GM12892 (cell line): ENCODE measurements around the gene ZNRF3.

Experiments used
- POLR2A ChIP-seq: IDR thresholded peaks from 2 replicates; pipeline ENCODE4 v1.6.1; 2011; ENCODE audit warnings: low read depth, low read length, control low read depth
- POLR2AphosphoS5 ChIP-seq: IDR thresholded peaks from 2 replicates; pipeline ENCODE4 v1.6.1; 2011; ENCODE audit warnings: low read depth, low read length, control low read depth
- TAF1 ChIP-seq: IDR thresholded peaks from 2 replicates; pipeline ENCODE4 v1.6.1; 2011; ENCODE audit warnings: low read depth, mild to moderate bottlenecking, control low read depth, low read length, borderline replicate concordance

DNA sequence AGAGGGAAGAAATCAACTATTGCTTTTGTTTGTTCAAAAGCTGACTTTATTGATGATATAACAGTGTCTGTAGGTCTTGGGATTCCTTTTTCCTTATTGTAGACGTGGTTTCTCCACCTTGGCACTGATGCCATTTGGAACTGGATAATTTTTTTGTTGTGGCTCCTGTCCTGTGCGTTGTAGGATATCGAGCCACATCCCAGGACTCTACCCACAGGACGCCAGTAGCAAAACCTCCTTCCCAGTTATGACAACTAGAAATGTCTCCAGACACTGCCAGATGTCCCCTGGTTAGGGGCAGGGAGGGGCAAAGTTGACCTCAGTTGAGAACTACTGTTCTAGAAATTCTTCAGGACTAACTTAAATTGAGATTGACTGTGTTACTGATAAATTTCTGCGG lies 45.8 kb downstream of the ZNRF3 start:
- no peak for TF ChIP-seq POLR2AphosphoS5
- TF ChIP-seq POLR2A: no peak
- no peak for TF ChIP-seq TAF1
